Measurements from ENCODE around the gene AHRR. TPM values are rescaled to one million over a fixed set of nuclear protein-coding genes. Genes with fewer than 3 reads are reported as not detected.
"Not testable (repeated sequence)": the region's sequence is repeated elsewhere in the genome, so short reads cannot be mapped to it uniquely, and the experiment has no call there.

AHRR gene
- total RNA-seq, 1 donor from 2014 or later: 1.4 TPM

- no peak for DNase-seq
Measured at GRCh38 chr5:380701-381309, 59.3 kb downstream of the AHRR start.

GRCh38 chr5:383066-383465 is 61.6 kb downstream of the AHRR start:
- no peak for DNase-seq

DNA sequence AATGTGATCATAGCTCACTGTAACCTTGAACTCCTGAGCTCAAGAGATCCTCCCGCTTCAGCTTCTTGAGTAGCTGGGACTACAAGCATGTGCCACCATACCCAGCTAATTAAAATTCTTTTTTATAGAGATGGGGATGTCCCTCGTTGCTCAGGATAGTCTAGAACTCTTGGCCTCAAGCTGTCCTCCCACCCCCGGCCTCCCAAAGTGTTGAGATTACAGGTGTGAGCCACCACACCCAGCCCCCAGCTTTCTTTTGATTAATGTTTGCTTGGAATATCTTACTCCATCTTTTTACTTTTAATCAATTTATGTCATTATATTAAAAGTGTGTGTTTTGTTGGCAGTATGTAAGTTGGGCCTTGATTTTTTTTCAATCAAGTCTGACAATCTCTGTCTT is 62.1 kb downstream of the AHRR start:
- DNase-seq: no peak

DNA sequence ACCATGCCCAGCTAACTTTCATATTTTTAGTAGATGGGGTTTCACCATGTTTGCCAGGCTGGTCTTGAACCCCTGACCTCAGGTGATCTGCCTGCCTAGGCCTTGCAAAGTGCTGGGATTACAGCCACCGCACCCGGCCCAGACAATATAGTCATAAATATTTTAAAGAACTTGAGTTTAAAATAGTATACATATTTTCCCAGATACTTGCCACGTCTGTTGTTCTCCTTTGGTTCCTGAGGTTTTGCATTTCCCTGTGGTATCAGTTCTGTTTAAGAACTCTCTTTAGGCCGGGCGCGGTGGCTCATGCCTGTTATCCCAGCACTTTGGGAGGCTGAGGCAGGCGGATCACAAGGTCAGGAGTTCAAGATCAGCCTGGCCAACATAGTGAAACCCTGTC is 63.1 kb downstream of the AHRR start:
- DNase-seq: not testable (repeated sequence)

- DNase-seq: no peak
Measured at GRCh38 chr5:385321-385720, 63.8 kb downstream of the AHRR start.

- DNase-seq: no peak
Measured at GRCh38 chr5:386432-387341, 65.2 kb downstream of the AHRR start.

DNA sequence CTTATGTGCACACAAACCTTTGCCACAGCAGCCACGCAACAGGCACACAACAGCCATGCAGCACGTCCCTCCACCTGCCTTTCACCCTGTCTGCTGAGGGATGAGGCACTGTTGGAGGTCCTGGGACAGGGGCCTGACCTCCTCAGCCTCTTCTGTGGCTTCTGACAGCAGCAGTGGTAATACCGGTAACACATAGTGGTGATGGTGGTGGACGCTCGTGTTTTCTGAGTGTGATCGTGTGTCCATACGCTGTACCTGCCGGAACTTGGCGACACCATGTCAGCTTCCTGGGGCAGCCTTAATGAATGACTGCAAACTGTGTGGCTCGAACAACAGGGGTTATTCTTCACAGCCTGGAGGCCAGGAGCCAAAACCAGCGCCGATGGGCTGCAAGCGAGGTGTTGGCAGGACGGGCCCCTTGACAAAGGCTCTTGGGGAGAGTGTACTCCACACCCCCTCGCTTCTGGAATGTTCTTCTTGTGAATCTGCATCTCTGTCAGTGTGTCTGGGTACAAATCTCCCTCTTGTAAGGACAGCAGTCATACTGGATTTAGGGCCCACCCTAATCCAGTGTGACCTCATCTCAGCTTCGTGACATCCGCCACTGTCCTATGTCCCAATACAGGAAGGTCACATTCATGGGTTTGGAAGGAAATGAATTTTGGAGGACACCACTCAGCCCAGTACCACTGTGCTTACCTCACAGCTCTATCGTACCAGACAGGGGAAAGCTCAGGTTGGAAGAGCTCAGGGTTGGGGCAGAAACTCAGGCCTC is 66.2 kb downstream of the AHRR start:
- no peak for DNase-seq

DNA sequence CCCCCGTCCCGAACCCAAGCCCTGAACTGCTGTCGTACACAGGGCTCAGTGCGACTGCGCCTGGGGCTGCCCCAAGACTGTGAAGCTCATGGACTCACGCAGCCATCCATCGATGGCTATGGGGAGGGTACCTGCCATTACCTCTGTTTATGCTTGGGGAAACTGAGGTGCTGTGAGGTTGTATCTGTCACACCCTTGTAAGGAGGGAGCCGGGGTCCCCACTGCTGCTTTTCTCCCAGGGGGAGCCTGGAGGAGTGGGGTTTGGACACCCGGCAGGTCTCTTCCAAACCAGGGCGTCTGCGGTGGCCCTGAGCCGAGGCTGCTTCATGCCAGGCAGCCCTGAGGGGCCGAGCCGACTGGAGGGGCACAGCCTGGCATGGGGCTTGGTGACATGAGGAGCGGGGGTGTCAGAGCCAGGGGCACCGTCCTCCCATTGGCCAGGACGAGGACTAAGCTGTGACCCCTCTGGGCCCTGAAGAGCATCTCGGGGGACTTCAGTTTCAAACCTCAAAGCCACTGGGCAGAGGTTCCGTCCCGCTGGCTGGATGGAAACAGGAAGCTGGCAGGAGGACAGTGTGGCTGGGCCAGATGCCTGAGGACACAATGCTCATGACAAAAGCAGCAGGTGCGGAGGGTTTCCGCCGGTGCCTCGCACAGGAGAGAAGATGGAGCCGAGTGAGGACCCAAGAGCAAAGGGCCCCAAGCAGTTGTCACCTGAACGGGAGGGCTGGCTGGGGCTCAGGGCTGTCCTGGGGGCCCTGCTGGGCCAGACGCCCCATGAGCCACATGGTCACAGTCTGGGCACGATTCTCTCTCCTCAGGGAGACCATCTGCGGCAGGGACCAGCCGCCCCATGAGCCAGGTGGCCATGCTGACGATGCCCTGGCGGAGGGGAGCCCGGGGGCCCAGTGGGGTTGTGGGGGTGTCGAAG is 67.0 kb downstream of the AHRR start:
- DNase-seq: no peak

DNA sequence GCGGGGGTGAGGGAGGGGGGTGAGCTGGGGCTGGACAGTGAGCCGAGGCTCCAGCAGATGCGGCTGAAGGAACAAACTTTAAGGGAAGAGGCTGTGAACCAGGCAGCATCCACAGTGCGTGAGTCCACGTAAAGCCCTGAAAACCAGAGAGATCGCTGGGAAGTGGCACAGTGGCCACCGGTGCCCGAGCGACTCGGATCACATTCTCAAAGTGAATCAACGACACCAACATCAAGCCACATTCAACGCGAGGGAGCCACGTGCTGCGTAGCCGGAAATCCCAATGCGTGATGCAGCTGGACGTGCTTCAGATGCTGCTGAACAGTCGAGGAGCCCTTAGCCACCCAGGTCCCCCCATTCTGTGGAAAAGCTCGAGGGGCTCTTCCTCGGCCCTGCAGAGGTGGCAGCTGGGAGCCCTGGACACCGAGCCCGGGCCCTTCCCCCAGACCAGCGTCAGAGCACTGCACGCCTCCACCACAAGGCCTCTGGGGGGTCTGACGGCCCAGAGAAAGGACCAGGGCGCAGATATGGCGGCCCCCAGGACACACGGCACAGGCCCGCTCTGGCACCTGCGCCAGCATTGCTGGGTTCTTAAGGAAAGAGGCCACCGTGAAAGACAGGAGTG is 67.8 kb downstream of the AHRR start:
- no peak for DNase-seq

DNA sequence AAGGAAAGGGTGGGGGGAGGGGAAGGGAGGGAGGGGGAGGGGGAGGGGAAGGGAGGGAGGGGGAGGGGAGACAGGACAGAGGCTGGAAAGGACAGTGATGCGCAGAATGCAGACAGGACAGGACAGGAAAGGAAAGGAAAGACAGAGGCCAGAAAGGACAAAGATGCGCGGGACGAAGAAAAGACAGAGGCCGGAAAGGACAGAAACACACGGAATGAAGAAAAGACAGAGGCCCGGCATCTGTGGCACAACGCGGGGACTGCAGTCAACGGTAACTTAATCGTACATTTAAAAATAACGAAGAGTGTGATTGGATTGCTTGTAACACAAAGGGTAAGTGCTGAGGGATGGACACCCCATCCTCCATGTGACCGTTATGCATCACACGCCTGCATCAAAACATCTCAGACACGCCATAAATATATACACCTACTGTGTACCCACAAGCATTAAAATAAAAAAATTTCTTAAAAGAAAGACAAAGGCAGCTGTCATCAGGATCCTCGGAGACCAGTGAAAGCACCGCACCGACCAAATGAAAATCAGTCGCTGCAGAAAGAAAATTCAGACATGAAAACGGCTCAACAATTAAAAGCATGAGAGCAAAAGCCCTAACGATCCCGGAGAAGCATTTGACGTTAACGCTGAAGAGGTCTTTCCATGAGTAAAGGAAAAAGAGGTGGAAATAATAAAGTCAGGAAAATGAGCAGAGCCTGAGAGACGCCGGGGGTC is 68.5 kb downstream of the AHRR start:
- no peak for DNase-seq

GRCh38 chr5:390623-391491 is 69.3 kb downstream of the AHRR start:
- no peak for DNase-seq

DNA sequence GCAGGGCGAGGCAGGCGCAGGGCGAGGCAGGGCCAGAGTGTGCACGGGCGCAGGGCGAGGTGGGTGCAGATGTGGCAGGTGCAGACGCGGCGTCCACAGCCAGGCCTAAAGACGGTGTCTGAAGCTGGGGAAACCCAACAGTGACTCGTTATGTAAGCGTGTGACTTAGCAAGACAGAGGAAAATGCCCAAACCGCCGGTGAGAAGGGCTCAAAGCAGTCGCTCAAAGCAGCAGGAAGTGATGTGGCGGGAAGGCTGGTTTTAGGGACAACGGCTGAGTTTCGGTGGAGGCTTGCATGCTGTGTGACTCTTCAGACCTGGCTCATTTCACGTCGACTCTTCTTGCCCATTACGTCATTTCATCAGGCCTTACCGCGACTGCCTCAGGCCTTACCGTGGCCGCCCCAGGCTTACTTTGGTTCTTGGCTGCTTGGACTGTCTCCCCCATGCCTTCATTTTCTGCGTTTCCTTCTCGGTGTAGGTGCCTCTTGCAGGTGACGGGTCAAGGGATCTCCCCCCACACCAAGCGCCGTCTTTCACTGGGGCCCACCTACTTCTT is 71.0 kb downstream of the AHRR start:
- no peak for DNase-seq

DNA sequence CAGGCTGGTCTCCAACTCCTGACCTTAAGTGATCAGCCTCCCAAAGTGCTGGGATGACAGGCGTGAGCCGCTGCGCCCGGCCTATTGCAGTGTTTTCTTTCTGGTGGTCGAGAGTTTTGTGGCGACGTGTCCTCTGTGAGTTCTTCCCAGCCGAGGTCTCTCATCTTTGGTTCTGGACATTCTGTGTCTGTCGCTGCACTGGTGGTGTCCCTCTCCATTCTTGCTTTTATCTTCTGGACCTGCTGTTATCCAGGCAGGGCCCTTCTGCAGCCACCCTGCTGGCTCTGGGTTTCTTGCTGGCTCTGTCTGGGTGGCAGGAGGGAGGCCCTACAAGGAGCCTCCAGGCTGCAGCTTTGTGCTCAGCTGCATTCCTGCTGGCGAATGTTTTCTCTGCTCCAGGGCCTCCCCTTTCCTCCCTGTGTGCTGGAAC is 72.3 kb downstream of the AHRR start:
- no peak for DNase-seq

DNA sequence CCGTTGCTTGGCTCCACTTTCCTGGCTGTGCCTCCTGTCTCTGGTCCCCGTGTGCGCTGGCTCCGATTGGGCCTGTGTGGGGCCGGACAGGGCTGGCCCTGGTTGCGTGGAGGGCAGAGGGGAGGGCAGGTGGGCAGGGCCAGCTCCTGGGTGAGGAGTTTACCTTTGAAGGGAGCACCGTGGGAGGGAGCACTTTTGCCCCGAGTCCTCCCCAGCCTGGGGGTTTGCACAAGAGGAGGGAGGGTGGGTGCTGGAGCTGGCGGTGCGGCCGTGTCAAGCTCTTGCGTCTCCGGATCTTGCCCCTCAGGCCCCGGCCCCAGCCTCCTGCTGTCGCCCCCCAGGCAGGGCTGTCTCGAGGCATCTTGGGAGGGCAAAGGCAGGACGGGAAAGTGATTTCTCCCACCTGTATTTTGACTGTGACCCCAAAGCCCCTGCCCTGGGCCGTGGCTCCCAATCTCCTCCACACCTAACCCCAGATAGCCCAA is 73.2 kb downstream of the AHRR start:
- DNase-seq: no peak

- DNase-seq: no peak
Measured at GRCh38 chr5:395156-395920, 73.8 kb downstream of the AHRR start.

DNA sequence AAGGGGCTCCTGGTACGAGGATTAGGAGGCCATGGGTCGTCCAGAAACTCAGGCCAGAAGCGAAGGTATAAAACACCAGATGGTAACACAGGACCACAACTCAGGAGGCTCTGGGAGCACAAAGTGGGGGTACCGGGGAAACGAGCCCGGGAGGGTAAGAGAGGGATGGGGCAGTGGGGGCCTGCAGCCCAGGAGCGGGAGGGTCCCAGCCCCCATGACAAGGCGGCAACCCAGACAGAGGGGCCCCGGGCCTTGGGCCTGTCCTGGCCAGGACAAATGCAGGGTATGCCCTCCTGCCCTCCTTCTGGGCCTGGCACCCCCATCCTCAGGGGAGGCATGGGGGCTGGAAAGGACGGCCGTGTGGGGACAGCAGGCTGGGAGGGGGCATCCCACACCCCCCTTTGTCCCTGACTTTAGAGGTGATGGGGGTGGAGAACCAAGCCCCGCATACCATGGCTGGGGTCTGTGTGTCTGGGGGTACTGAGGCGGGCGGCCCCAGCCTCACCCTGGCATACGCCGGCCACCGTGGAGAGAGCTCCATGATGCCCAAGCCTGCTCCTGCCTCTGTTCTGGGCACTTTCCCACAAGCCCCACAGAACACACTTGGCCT is 74.5 kb downstream of the AHRR start:
- no peak for DNase-seq

DNA sequence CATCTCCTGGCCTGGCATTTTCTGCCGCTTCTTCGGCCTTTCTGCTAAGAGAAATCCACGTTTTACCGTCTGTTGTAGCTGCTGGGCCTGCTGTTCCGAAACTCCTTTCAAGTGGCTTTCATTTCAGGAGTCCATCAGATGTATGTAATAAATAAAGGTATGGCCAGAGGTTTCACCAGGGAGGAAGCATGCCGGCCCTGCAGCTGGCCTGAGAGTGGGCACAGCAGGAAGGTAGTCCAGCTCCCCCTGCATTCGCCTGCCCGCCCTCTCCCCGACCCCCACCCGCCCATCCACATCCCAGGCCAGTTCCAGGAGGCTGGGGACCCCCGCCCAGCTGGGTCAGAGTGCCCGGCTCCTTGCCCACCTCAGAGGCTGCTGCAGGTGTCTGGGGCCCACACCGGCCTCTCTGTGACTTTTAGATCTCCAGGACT is 75.0 kb downstream of the AHRR start:
- DNase-seq: no peak

GRCh38 chr5:398141-398474 is 76.6 kb downstream of the AHRR start:
- DNase-seq: not testable (repeated sequence)

All from occipital lobe (tissue), 2 donors.